GM12878 (cell line): Measurements from ENCODE around the gene AGBL1. TPM values are rescaled to one million over a fixed set of nuclear protein-coding genes. Genes with fewer than 3 reads are reported as not detected.

Source experiments
- ATAC-seq: fragments of 200-7000 bp; cut with Tn5 transposase; 3 replicates; pipeline ENCODE4 v1.9.1; 2020; ENCODE audit warnings: mild to moderate bottlenecking, moderate library complexity
- BruUV-seq: library from RNA; stranded (reverse); fragments of 400-500 nt; replicated peaks from 2 replicates; lab custom pipeline; 2021; lab: Mats Ljungman, UMichigan
- CTCF ChIA-PET: fragments of 300-600 bp; sonication (Branson Sonifier 250); formaldehyde crosslinking; extraction: SDS; loops from one replicate; lab custom pipeline; 2021; ENCODE audit warnings: inconsistent platforms; lab: Yijun Ruan, JAX
- POLR2A ChIA-PET: fragments of 350-600 bp; formaldehyde crosslinking; extraction: SDS; loops from one replicate; lab custom pipeline; 2021; ENCODE audit warnings: inconsistent platforms; lab: Charles Lee
- RAD21 ChIA-PET: fragments of 300-600 bp; sonication (Branson Sonifier 250); formaldehyde crosslinking; loops from one replicate; lab custom pipeline; 2023; ENCODE audit warnings: antibody characterized with exemption; ENCODE audit not compliant: unreplicated experiment; lab: Charles Lee
- SMC1A ChIA-PET: fragments of 300-600 bp; sonication (Branson Sonifier 250); formaldehyde crosslinking; loops from one replicate; lab custom pipeline; 2023; ENCODE audit not compliant: unreplicated experiment, uncharacterized antibody; lab: Charles Lee
- DNase-seq: peaks from one replicate; pipeline ENCODE4 v3.0.0-alpha.2; 2011; ENCODE audit warnings: low read depth, low spot score
- FAIRE-seq: peaks from 3 replicates; lab custom pipeline; 2011; peaks lifted over from hg19 to GRCh38; lab: Jason Lieb, UNC
- H2AFZ ChIP-seq: 2 replicates; pipeline ENCODE4 v1.6.0; 2011; ENCODE audit warnings: low read depth, low read length, control low read depth; ENCODE audit not compliant: control insufficient read depth
- H3K27ac ChIP-seq: 2 replicates; pipeline ENCODE4 v1.5.1; 2011; ENCODE audit warnings: control low read depth; ENCODE audit not compliant: control insufficient read depth, insufficient read depth
- H3K27me3 ChIP-seq, 2 experiments: replicated peaks in 1 of 2; 2 replicates each; pipeline versions ENCODE4 v1.6.0 to v1.6.1; 2011; ENCODE audit warnings: low read length in 1 of 2; ENCODE audit not compliant: control insufficient read depth in 2 of 2, insufficient read depth in 2 of 2
- H3K36me3 ChIP-seq, 2 experiments: 2 replicates each; pipeline ENCODE4 v1.5.1; 2011; ENCODE audit warnings: low read length in 1 of 2; ENCODE audit not compliant: control insufficient read depth in 2 of 2, insufficient read depth in 2 of 2
- H3K4me1 ChIP-seq: 2 replicates; pipeline ENCODE4 v1.6.1; 2011; ENCODE audit warnings: mild to moderate bottlenecking, low read length, moderate library complexity, mixed read lengths; ENCODE audit not compliant: control insufficient read depth, insufficient read depth
- H3K4me2 ChIP-seq: 2 replicates; pipeline ENCODE4 v1.6.0; 2011; ENCODE audit warnings: control low read depth; ENCODE audit not compliant: control insufficient read depth, insufficient read depth
- H3K4me3 ChIP-seq: fragments of 200-600 bp; sonication (generic); 2 replicates; pipeline ENCODE4 v1.5.1; 2016
- H3K79me2 ChIP-seq: 2 replicates; pipeline ENCODE4 v1.6.0; 2011; ENCODE audit warnings: low read length; ENCODE audit not compliant: control insufficient read depth, insufficient read depth
- H3K9ac ChIP-seq: 2 replicates; pipeline ENCODE4 v1.8.0; 2011; ENCODE audit warnings: low read length, control low read depth, mixed read lengths; ENCODE audit not compliant: control insufficient read depth, insufficient read depth
- H3K9me3 ChIP-seq: replicated peaks from 3 replicates; pipeline ENCODE4 v1.5.1; 2011; ENCODE audit warnings: mild to moderate bottlenecking, low read length; ENCODE audit not compliant: control insufficient read depth, insufficient read depth
- H4K20me1 ChIP-seq: 2 replicates; pipeline ENCODE4 v1.6.0; 2011; ENCODE audit not compliant: control insufficient read depth, insufficient read depth
- CHD1 ChIP-seq: IDR thresholded peaks from 2 replicates; pipeline ENCODE4 v1.6.1; 2012; ENCODE audit warnings: low read depth, low read length, improper control_type of control experiment
- CHD2 ChIP-seq: IDR thresholded peaks from 2 replicates; pipeline ENCODE4 v1.6.1; 2011; ENCODE audit warnings: low read depth, low read length, improper control_type of control experiment, borderline replicate concordance
- DPF2 ChIP-seq: fragments of 450-650 bp; IDR thresholded peaks from 2 replicates; pipeline ENCODE4 v1.6.1; 2017; ENCODE audit warnings: mild to moderate bottlenecking
- E2F4 ChIP-seq: IDR thresholded peaks from 2 replicates; pipeline ENCODE4 v1.6.1; 2012; ENCODE audit warnings: low read depth, low read length, improper control_type of control experiment
- ELK1 ChIP-seq: IDR thresholded peaks from 2 replicates; pipeline ENCODE4 v1.6.1; 2012; ENCODE audit warnings: low read depth, low read length, improper control_type of control experiment
- GABPA ChIP-seq: IDR thresholded peaks from 2 replicates; pipeline ENCODE4 v1.6.1; 2014; ENCODE audit warnings: antibody characterized with exemption, low read depth, mild to moderate bottlenecking, inconsistent platforms
- JUNB ChIP-seq: IDR thresholded peaks from 2 replicates; pipeline ENCODE4 v1.6.1; 2016; ENCODE audit warnings: antibody characterized with exemption, mild to moderate bottlenecking
- NFXL1 ChIP-seq: fragments of 450-650 bp; IDR thresholded peaks from 2 replicates; pipeline ENCODE4 v1.6.1; 2017; ENCODE audit warnings: antibody characterized with exemption, mild to moderate bottlenecking, borderline replicate concordance
- NFYA ChIP-seq: IDR thresholded peaks from 2 replicates; pipeline ENCODE4 v1.6.1; 2011; ENCODE audit warnings: low read depth, mild to moderate bottlenecking, low read length, improper control_type of control experiment, borderline replicate concordance
- PAX8 ChIP-seq: fragments of 450-650 bp; IDR thresholded peaks from 2 replicates; pipeline ENCODE4 v1.6.1; 2017; ENCODE audit warnings: mild to moderate bottlenecking, moderate library complexity
- PBX3 ChIP-seq: IDR thresholded peaks from 2 replicates; pipeline ENCODE4 v1.6.1; 2011; ENCODE audit warnings: mild to moderate bottlenecking, low read depth, low read length, moderate library complexity; ENCODE audit not compliant: insufficient replicate concordance
- POU2F2 ChIP-seq: IDR thresholded peaks from 3 replicates; pipeline ENCODE4 v1.6.1; 2011; ENCODE audit warnings: low read depth, mild to moderate bottlenecking, low read length, borderline replicate concordance
- RCOR1 ChIP-seq: conservative IDR thresholded peaks from 2 replicates; pipeline ENCODE4 v1.6.1; 2012; ENCODE audit warnings: low read depth, low read length, improper control_type of control experiment
- RFX5 ChIP-seq: IDR thresholded peaks from 2 replicates; pipeline ENCODE4 v1.6.1; 2011; ENCODE audit warnings: low read depth, low read length, improper control_type of control experiment
- SPI1 ChIP-seq: IDR thresholded peaks from 2 replicates; pipeline ENCODE4 v1.6.1; 2011; ENCODE audit warnings: low read depth, mild to moderate bottlenecking, low read length, moderate library complexity, borderline replicate concordance; ENCODE audit not compliant: insufficient read depth
- TCF12 ChIP-seq: IDR thresholded peaks from 2 replicates; pipeline ENCODE4 v1.6.1; 2011; ENCODE audit warnings: low read depth, mild to moderate bottlenecking, low read length
- ZNF24 ChIP-seq: fragments of 450-650 bp; IDR thresholded peaks from 2 replicates; pipeline ENCODE4 v1.6.1; 2017; ENCODE audit warnings: antibody characterized with exemption, mild to moderate bottlenecking
- WGBS: methylation state at CpG from one replicate; pipeline ENCODE4 v1.1.6; 2016; ENCODE audit warnings: low lambda C conversion rate; ENCODE audit not compliant: insufficient replicate concordance, insufficient coverage; ENCODE audit errors: missing lambda C conversion rate; 5-methylcytosine and 5-hydroxymethylcytosine counted together
- in situ Hi-C: fragments of 300-500 bp; cut with MboI; formaldehyde crosslinking; loops from 9 replicates; pipeline ENCODE4 v1.14.3; 2018; ENCODE audit warnings: mixed read lengths
- intact Hi-C: fragments of 100-400 bp; cut with micrococcal nuclease; formaldehyde crosslinking; loops from one replicate; pipeline ENCODE4 v1.14.2; 2022; ENCODE audit not compliant: unreplicated experiment
- polyA plus RNA-seq, 11 experiments: library from polyadenylated mRNA; depleted of rRNA in 4 of 11; unstranded in 6 of 11; stranded (reverse) in 5 of 11; fragments of >200 nt; fragmentation: Nextera tagmentation in 4 of 11; fragmentation: Illumina TruSeq in 1 of 11; extraction: Ambion mirVana in 4 of 11; extraction: Trizol in 1 of 11; gene quantifications; 1 replicate in 1 of 11; 2 replicates in 10 of 11; pipeline versions ENCODE4 v1.2.1 to v1.2.3, GENCODE V29; 2011 to 2016; ENCODE audit warnings: inconsistent platforms in 2 of 11, missing spikeins in 2 of 11, low read depth in 1 of 11
- total RNA-seq, 4 experiments: library from RNA; depleted of rRNA in 3 of 4; stranded (reverse); fragments of >200 nt in 3 of 4; fragmentation: Illumina TruSeq in 1 of 4; extraction: Trizol in 1 of 4; gene quantifications; 2 replicates each; pipeline versions ENCODE4 v1.2.1 to v1.2.3, GENCODE V29; 2013 to 2021

AGBL1 gene
- total and polyA plus RNA-seq, 10 of the 15 experiments (the other 5 are each of a cell fraction or from before 2014, with no cell fraction given), result not detected

GRCh38 chr15:86701611-86701963 lies 621.9 kb downstream of the AGBL1 start:
- RAD21 ChIA-PET, result no interaction called here
- H3K27ac ChIP-seq, result no peak overlapping the region
- ATAC-seq (no peak), DNase-seq (no peak), FAIRE-seq (no peak)
- TF ChIP-seq SPI1 (no peak), NFYA (no peak), PAX8 (no peak)
- no peak overlapping the region for H2AFZ ChIP-seq
- H3K4me2 ChIP-seq, result no peak overlapping the region
- H3K4me1 ChIP-seq, result no peaks in the 10 kb centered on the region
- H3K36me3 ChIP-seq, result no peaks in the 10 kb centered on the region
- no peak overlapping the region for H3K4me3 ChIP-seq
- H3K79me2 ChIP-seq, result no peaks in the 10 kb centered on the region
- in situ Hi-C loops, result no loop called here
- no peaks in the 10 kb centered on the region for H3K27me3 ChIP-seq
- no peak overlapping the region for H3K9ac ChIP-seq
- BruUV-seq, result no TSS peak
- CTCF ChIA-PET, result no interaction called here
- SMC1A ChIA-PET, result no interaction called here
- no peaks in the 10 kb centered on the region for H4K20me1 ChIP-seq
- no peaks in the 10 kb centered on the region for H3K9me3 ChIP-seq
- intact Hi-C loops, result no loop called here
- POLR2A ChIA-PET, result no interaction called here

- H4K20me1 ChIP-seq, result no peaks in the 10 kb centered on the region
- no peak overlapping the region for H3K4me2 ChIP-seq
- H2AFZ ChIP-seq, result no peak overlapping the region
- ATAC-seq (no peak), DNase-seq (no peak), FAIRE-seq (no peak)
- CTCF ChIA-PET, result no interaction called here
- H3K79me2 ChIP-seq, result no peaks in the 10 kb centered on the region
- in situ Hi-C loops, result no loop called here
- BruUV-seq, result no TSS peak
- POLR2A ChIA-PET, result interaction anchor here (0.6 kb wide), 1 partner anchor 271 kb away, joined by 5 read pairs; no protein-coding TSS in a partner anchor
- no peak overlapping the region for H3K27ac ChIP-seq
- H3K27me3 ChIP-seq, result no peaks in the 10 kb centered on the region
- no peak overlapping the region for H3K9ac ChIP-seq
- SMC1A ChIA-PET, result no interaction called here
- H3K9me3 ChIP-seq, result no peaks in the 10 kb centered on the region
- H3K4me1 ChIP-seq, result no peaks in the 10 kb centered on the region
- intact Hi-C loops, result no loop called here
- H3K36me3 ChIP-seq, result no peaks in the 10 kb centered on the region
- WGBS, result 5% methylated on average over 1 of the region's 1 CpG
- RAD21 ChIA-PET, result no interaction called here
- no peak overlapping the region for H3K4me3 ChIP-seq
- TF ChIP-seq NFYA, result no peak
- TF ChIP-seq ELK1, result no peak
- no peak for TF ChIP-seq PBX3
- TF ChIP-seq ZNF24, result no peak
- no peak for TF ChIP-seq RCOR1
- no peak for TF ChIP-seq RFX5
- TF ChIP-seq NFXL1, result no peak
- TF ChIP-seq GABPA, result no peak
- TF ChIP-seq CHD1, result no peak
- TF ChIP-seq E2F4, result no peak
- TF ChIP-seq DPF2, result no peak
- no peak for TF ChIP-seq CHD2
- no peak for TF ChIP-seq SPI1
- no peak for TF ChIP-seq JUNB
- TF ChIP-seq POU2F2, result no peak
- no peak for TF ChIP-seq TCF12
These were observed 627.1 kb downstream of the AGBL1 start for GRCh38 chr15:86706813-86707212.
